Sigmoid colon (tissue), 4 donors: ENCODE measurements around the gene PDZD7.
A peak's percentile ranks its signal among the peaks of the same experiment; 100 is the strongest.

Experiments used
- EP300 ChIP-seq, 4 donors: sonication (generic); formaldehyde crosslinking; IDR thresholded peaks; one replicate each; pipeline ENCODE4 v1.6.1; 2017; ENCODE audit warnings: antibody characterized with exemption in 4 of 4
- POLR2A ChIP-seq, 2 donors: fragments of 450-650 bp; IDR thresholded peaks; one replicate each; pipeline ENCODE4 v1.6.1; 2016; ENCODE audit warnings: antibody characterized with exemption in 2 of 2, mild to moderate bottlenecking in 2 of 2, moderate library complexity in 2 of 2
- POLR2AphosphoS5 ChIP-seq, 4 donors: sonication (generic); formaldehyde crosslinking; IDR thresholded peaks; one replicate each; pipeline ENCODE4 v1.6.1; 2017; ENCODE audit warnings: antibody characterized with exemption in 4 of 4
- TF ChIP-seq, protein P1 (sequence below), 4 experiments: fragments of 450-650 bp in 3 of 4; fragments of 200-600 bp in 1 of 4; IDR thresholded peaks; one replicate each; pipeline ENCODE4 v1.5.1; 2016 to 2019; ENCODE audit warnings: antibody characterized with exemption in 4 of 4, mild to moderate bottlenecking in 3 of 4, moderate library complexity in 2 of 4

DNA sequence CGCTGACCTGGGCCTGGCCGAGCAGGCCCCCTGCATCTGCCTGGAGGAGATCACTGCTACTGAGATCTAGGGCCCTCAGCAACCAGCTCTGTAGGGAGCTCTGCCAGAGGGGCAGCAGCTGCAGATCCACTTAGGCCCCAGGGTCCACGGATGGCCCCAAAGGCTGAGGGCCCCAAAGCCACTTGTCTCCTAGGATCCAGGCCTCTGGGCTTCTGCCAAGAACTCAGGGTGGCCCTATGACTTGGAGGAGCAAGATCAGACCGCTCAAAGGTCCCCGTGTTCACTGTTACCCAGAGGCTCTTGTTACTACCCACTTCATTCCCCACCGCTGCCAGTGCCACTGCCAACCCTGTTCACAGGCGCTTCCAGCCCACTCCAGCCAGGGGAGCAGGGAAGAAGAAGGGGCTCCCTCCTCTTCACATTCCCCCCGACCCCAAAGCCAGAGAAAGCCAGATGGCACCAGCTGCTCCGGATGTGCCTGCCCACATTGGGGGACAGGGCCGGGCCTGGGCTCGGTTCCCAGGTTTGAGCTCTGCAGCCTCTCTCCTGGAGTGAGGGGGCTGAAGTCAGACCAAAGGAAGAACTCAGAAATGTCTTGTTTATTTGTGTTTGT is 23.7 kb downstream of the PDZD7 start:
- TF ChIP-seq POLR2A (IDR thresholded peaks at IDR 0.05), result no peak
- TF ChIP-seq POLR2AphosphoS5 (IDR thresholded peaks at IDR 0.05), result peak in 1 of 4 donors; percentile 7
- TF ChIP-seq, protein P1, sequence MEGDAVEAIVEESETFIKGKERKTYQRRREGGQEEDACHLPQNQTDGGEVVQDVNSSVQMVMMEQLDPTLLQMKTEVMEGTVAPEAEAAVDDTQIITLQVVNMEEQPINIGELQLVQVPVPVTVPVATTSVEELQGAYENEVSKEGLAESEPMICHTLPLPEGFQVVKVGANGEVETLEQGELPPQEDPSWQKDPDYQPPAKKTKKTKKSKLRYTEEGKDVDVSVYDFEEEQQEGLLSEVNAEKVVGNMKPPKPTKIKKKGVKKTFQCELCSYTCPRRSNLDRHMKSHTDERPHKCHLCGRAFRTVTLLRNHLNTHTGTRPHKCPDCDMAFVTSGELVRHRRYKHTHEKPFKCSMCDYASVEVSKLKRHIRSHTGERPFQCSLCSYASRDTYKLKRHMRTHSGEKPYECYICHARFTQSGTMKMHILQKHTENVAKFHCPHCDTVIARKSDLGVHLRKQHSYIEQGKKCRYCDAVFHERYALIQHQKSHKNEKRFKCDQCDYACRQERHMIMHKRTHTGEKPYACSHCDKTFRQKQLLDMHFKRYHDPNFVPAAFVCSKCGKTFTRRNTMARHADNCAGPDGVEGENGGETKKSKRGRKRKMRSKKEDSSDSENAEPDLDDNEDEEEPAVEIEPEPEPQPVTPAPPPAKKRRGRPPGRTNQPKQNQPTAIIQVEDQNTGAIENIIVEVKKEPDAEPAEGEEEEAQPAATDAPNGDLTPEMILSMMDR (IDR thresholded peaks at IDR 0.05), result no peak
- no peak for TF ChIP-seq EP300 (IDR thresholded peaks at IDR 0.05)
